RWPE1 (cell line): Measurements from ENCODE around the gene EIF5AL1.
"Not testable (repeated sequence)": the region's sequence is repeated elsewhere in the genome, so short reads cannot be mapped to it uniquely, and the experiment has no call there.

Source experiments
- CTCF ChIA-PET: fragments of 350-600 bp; sonication (Branson Sonifier 250); formaldehyde crosslinking; extraction: SDS; loops from one replicate; lab custom pipeline; 2021; lab: Yijun Ruan, JAX
- POLR2A ChIA-PET: fragments of 400-600 bp; formaldehyde crosslinking; extraction: SDS; loops from one replicate; lab custom pipeline; 2020; ENCODE audit warnings: antibody characterized with exemption; ENCODE audit not compliant: low non-redundant PET; lab: Yijun Ruan, JAX
- DNase-seq: peaks from one replicate; pipeline ENCODE4 v3.0.0; 2012; ENCODE audit warnings: low spot score
- H3K27ac ChIP-seq: fragments of 450-650 bp; 2 replicates; pipeline ENCODE4 v1.5.1; 2017
- TF ChIP-seq, protein P1 (sequence below): fragments of 450-650 bp; conservative IDR thresholded peaks from 2 replicates; pipeline ENCODE4 v1.5.1; 2017; ENCODE audit warnings: low read depth, mild to moderate bottlenecking

EIF5AL1 gene

DNA sequence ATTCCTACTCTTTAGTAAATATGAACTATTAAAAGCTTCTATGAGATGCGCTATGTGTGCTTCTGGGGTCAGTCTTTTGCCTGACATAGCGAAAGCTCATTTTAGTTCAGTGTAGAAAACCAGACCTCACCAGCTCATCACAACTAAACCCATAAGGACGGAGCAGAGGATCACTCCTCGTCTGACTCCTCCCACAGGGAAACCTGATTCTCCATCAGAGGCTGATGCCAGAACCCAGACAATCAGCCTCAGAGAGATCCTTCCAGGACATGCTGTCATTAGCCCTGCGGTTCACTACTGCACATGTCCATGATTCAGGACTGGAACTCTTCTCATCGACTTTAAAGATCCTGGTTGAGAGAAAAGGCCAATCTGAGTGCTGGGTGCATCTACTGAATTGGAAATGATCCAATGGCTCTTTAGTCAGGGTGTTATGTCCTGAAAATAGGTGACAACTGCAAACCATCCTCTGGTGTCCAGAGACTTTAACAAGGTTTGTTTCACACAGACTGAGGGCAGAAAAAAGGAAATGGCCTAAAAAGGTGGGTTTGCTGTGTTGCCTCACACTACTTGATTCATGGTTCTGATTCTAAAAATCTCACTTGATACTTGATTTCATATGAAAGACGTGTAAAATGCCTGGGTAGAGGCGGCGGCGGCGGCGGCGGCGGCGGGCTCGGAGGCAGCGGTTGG, at the start of gene EIF5AL1:
EIF5AL1 (plus strand) TSS at position 643 of the 693 bp plus-strand sequence. CDS start 117 bp downstream, outside the sequence.
- CTCF ChIA-PET, POLR2A ChIA-PET, H3K27ac ChIP-seq, DNase-seq: not testable (repeated sequence)

DNA sequence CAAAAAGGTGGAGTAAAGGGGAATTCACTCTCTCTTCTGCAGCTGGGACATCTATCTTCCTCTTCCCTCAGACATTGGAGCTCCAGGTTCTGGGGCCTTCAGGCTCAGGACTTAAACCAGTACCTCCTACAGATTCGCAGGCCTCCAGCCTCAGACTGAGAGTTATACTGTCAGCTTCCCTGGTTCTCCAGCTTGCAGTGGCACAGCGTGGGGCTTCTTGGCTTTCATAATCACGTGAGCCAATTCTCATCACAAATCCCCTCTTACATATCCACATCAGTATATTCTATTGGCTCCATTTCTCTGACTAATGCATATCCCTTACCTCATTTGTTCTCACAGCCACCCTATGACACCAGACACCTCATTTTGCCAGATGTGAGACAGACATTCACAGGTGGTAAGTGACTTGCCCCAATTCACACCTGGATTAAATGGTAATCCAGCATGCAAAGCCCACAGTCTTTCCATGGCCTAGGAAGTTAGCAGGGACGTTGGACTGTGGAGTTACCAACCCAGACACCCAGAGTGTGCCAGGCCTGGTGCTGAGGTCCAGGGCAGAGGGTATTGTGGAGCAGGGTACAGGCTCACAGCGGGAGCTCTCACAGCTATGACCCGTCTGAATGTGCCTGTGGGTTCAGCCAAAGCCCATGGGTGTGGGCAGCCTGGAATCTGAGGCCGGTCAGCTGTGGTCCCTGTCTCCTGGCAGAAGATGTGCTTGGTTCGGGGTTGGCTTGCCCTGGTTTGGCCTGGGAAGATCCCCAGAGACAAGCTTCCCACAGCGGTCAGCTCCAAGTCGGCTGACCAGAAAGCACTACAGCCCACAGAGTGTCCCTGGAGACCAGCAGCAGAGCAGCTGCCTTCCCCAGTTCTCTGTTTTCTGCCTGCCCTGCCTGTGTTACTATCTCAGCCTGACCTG, 48.5 kb upstream of the EIF5AL1 start:
- ChIA-PET POLR2A (no interaction called here), CTCF (no interaction called here)
- TF ChIP-seq, protein P1, sequence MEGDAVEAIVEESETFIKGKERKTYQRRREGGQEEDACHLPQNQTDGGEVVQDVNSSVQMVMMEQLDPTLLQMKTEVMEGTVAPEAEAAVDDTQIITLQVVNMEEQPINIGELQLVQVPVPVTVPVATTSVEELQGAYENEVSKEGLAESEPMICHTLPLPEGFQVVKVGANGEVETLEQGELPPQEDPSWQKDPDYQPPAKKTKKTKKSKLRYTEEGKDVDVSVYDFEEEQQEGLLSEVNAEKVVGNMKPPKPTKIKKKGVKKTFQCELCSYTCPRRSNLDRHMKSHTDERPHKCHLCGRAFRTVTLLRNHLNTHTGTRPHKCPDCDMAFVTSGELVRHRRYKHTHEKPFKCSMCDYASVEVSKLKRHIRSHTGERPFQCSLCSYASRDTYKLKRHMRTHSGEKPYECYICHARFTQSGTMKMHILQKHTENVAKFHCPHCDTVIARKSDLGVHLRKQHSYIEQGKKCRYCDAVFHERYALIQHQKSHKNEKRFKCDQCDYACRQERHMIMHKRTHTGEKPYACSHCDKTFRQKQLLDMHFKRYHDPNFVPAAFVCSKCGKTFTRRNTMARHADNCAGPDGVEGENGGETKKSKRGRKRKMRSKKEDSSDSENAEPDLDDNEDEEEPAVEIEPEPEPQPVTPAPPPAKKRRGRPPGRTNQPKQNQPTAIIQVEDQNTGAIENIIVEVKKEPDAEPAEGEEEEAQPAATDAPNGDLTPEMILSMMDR, result no peak
- no peak for DNase-seq
- no peak overlapping the region for H3K27ac ChIP-seq

DNA sequence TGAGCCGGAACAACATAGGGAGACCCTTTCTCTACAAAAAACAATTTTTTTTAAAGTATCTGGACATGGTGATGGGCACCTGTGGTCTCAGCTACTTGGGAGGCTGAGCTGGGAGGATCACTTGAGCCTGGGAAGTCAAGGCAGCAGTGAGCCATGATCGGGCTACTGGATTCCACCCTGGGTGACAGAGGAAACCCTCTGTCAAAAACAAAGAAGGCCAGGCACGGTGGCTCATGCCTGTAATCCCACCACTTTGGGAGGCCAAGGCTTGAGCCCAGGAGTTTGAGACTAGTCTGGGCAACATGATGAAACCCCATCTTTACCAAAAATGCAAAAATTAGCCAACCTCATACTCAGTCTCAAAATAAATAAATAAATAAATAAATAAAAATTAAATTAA, 47.0 kb upstream of the EIF5AL1 start:
- ChIA-PET CTCF (interaction anchor here (1.2 kb wide), 1 partner anchor 91 kb away, joined by 4 read pairs; no protein-coding TSS in a partner anchor), POLR2A (no interaction called here)
- TF ChIP-seq, protein P1, result no peak
- no peak overlapping the region for H3K27ac ChIP-seq
- no peak for DNase-seq

DNA sequence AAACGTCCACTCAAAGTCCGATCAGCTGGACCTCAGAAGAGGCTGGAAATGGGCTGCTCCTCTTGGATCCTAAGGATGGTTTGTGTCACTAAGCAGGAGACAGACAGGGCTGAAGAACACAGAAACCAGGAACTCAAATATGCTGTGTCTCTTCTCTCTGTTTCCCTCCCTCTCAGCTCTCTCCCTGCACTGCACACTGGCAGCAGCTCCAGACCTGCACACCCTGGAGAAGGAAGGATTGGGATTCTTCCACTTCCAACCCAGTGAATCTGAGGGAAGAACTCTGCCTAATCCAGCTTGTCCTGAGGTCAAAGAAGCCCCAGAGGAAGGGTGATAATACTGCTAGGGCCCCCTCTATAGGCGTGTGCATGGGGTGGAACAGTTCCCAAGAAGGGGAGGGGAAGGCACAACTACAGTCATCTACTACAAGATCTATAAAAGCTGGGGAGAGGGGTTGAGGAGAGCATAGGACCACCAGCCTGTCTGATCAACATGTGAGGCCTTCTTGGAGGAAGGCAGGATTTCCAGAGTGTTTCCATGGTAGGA, 44.2 kb upstream of the EIF5AL1 start:
- ChIA-PET POLR2A (no interaction called here), CTCF (interaction anchor here (0.6 to 1.7 kb wide), 7 partner anchors 9 to 95 kb away, joined by 3 to 10 read pairs (median 4); no protein-coding TSS in a partner anchor)
- DNase-seq, result no peak
- TF ChIP-seq, protein P1, result no peak
- no peak overlapping the region for H3K27ac ChIP-seq

DNA sequence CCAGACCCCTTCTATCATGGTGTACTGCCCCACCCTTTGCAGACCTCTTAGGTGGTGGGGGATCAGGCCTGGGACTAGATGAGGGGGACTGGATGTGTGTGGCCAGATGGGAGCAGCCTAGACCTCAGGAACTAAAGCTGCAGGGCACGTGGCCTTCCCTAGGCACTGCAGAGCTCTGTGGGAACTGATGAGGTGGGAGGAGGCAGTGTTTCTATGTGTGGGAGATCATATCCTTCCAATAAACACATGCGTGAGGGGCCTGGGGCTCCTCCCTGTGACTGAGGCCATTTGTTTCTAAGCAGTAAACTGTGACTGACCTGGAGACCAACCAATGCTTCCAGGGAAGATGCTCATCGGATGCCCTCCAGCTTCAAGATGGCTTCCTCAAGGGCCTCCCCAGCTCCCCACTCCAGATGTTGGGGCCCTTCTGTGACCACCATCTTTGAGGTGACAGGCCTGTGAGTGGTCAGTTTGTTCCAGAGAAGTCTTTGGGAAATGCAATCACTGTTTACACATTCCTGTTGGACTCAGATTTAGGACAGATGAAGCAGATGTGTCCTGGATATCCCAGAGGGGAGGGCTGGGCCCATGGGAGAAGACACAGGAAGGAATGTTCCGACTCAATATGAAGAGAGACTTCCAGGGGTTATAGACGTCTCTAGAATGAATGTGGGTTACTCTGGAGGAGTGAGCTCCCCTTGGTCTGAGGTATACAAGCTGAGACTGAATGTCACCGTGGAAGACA, 43.3 kb upstream of the EIF5AL1 start:
- POLR2A ChIA-PET, result no interaction called here
- CTCF ChIA-PET, result interaction anchor here (1.1 to 1.7 kb wide), 2 partner anchors 79 to 95 kb away, joined by 3 to 10 read pairs; no protein-coding TSS in a partner anchor
- no peak overlapping the region for H3K27ac ChIP-seq

DNA sequence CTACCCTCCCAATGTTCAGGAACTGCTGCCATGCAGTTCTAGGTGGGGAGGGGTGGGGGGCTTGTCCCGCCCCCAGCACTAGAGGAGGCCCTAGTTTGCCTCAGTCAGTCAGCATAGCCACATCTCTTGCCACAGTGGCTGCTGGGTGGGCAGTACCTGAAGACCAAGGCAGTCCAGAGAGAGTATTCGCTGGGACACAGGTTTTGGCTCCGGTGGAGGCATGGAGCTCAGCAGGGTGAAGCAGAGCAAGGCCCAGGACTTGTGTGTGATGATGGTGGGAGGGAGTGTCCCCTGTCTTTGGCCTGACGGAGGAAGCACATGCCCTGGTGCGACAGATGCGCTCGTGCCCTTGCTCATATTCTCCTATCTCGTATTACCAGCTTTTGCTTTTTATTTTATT, 42.2 kb upstream of the EIF5AL1 start:
- H3K27ac ChIP-seq, result no peak overlapping the region
- ChIA-PET POLR2A (no interaction called here), CTCF (no interaction called here)
- TF ChIP-seq, protein P1, result no peak
- no peak for DNase-seq

More for the DNA sequence above, 43.3 kb upstream of the EIF5AL1 start:
- TF ChIP-seq, protein P1, result no peak
- DNase-seq, result no peak
